Fibroblast of mammary gland (primary cell): ENCODE results near the gene CDC42BPB.
A peak's percentile ranks its signal among the peaks of the same experiment; 100 is the strongest.
"Not testable (repeated sequence)": the region's sequence is repeated elsewhere in the genome, so short reads cannot be mapped to it uniquely, and the experiment has no call there.

ENCODE experiments used
- DNase-seq: peaks from one replicate; pipeline ENCODE4 v3.0.0-alpha.2; 2010; ENCODE audit warnings: low read depth
- H3K4me3 ChIP-seq: 2 replicates; pipeline ENCODE4 v1.5.1; 2011; ENCODE audit warnings: low read depth, mild to moderate bottlenecking, low read length, moderate library complexity; ENCODE audit not compliant: control insufficient read depth
- TF ChIP-seq, protein P1 (sequence below): conservative IDR thresholded peaks from 2 replicates; pipeline ENCODE4 v1.5.1; 2011; ENCODE audit warnings: low read depth, low read length, inconsistent platforms; ENCODE audit not compliant: control insufficient read depth, insufficient read depth

The CDC42BPB gene

DNA sequence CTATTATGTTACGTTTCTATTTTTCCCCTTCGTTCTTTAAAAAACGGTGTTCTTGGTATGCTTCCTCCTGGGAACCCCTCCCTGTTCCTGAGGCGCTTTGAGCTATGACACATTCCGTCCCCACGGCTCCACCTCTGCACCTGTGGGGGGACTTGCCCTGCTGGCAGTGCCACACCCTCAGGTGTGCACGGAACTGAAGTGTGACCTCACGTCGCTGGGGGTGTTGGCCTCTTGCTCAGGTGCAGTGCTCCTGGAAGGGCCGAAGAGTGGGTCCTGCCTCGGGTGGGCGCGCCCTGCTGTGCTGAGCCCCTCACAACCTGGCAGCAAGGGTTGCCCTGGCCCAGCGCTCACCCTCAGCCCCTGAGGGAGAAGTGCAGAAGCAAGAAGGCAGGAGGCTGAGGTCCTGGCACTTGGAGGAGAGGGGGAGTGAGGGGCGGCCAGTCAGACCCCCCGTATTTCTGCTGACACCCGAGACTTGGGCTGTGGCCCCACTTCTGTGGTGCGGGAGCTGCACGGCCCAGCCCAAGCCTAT, 129.9 kb downstream of the CDC42BPB start:
- TF ChIP-seq, protein P1, sequence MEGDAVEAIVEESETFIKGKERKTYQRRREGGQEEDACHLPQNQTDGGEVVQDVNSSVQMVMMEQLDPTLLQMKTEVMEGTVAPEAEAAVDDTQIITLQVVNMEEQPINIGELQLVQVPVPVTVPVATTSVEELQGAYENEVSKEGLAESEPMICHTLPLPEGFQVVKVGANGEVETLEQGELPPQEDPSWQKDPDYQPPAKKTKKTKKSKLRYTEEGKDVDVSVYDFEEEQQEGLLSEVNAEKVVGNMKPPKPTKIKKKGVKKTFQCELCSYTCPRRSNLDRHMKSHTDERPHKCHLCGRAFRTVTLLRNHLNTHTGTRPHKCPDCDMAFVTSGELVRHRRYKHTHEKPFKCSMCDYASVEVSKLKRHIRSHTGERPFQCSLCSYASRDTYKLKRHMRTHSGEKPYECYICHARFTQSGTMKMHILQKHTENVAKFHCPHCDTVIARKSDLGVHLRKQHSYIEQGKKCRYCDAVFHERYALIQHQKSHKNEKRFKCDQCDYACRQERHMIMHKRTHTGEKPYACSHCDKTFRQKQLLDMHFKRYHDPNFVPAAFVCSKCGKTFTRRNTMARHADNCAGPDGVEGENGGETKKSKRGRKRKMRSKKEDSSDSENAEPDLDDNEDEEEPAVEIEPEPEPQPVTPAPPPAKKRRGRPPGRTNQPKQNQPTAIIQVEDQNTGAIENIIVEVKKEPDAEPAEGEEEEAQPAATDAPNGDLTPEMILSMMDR, result no peak
- H3K4me3 ChIP-seq, result no peak overlapping the region
- no peak for DNase-seq

DNA sequence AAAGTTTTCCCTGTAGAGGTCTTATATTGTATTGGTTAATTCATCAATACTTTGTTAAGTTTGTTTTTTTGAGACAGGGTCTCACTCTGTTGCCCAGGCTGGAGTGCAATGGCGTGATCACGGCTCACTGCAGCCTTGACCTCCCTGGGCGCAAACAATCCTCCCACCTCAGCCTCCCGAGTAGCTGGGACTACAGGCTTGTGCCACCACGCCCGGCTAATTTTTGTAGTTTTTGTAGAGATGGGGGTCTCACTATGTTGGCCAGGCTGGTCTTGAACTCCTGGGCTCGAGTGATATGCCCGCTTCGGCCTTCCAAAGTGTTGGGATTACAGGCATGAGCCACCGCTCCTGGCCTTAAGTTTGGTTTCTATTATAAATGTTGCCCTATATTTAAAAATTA, 130.5 kb downstream of the CDC42BPB start:
- H3K4me3 ChIP-seq, DNase-seq: not testable (repeated sequence)

DNA sequence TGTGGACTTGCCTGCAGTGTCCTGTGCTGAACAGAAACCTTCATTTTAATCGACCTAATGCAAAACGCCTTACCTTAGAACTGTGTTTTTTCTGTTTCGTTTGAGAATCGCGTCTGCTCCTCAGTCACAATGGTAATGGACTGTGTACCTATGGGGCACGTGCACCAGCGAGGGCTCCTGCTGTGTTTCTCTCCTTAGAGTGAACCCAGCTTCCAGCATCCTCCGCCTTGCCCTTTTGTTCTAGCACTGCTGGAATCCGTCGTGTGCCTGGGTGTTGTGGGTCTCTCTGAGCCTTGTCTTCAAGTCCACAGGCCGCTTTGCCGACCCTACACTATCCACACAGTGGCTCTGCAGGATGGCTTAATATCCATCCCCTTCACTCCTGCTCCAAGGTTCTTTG, 131.2 kb downstream of the CDC42BPB start:
- TF ChIP-seq, protein P1, result no peak
- DNase-seq, result no peak
- H3K4me3 ChIP-seq, result no peak overlapping the region

DNA sequence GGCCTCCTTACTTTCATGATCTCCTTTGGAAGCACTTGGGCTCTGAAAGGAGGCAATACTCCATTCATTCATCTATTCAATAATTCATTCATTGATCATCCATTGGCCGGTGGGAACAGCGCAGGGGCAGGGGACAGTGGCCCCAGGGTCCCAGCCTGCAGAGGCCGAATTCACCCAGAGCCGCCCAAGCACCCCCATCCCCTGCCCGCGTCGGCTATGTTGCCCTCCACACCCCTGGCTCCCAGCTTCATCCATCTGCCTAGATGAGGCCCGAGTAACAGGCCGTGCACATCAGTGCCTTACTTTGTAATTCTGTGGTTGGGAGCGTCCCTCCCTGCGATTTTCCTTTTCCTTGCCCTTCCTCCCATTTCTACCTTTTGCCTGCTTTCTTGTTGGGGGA, 131.7 kb downstream of the CDC42BPB start:
- TF ChIP-seq, protein P1, result no peak
- no peak for DNase-seq
- H3K4me3 ChIP-seq, result no peak overlapping the region

DNA sequence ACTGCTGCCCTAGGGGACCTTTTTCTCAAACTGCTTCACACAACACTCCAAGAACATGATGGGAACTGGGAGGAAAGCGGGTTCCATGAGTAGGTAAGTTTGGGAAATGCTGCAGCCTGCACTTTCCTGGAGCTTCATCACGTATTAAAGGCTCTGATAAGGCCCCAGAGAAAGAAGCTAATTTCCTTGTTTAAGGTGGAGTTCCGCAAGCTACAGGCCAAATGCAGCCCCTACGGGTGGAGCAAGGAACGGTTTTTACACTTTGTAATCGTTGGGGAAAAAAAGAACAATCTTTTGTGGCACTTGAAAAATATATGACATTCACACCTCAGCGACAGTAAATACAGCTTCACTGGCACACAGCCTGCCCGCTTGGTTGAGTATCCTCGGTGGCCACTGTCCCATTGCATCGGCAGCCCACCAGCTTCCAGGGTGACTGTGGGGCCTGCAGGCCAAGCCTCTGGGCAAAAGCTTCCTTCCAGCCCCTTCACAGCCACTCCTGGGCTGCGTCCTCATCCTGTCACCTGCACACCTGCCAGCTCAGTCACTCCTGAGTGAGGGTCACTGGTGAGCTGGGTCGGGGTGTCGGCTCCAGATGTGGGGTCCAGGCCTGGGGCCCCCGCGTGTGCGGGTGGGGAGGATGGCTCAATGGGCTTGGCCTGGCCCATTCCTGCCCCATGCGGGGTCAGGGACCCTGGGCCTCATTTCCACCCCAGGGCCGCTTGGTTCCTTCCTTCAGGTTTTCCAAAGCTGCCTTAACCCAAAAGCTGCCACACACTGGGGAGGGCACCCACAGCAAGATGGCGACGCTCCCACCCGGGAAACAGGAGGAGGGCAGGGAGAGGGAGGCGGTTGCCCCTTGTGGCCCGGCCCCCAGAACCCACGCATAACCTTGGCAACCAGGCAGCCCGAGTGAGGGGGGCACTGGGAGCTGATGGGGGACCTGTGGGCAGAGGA, 132.4 kb downstream of the CDC42BPB start:
- H3K4me3 ChIP-seq, result no peak overlapping the region
- no peak for DNase-seq
- TF ChIP-seq, protein P1, result peak; percentile 17

DNA sequence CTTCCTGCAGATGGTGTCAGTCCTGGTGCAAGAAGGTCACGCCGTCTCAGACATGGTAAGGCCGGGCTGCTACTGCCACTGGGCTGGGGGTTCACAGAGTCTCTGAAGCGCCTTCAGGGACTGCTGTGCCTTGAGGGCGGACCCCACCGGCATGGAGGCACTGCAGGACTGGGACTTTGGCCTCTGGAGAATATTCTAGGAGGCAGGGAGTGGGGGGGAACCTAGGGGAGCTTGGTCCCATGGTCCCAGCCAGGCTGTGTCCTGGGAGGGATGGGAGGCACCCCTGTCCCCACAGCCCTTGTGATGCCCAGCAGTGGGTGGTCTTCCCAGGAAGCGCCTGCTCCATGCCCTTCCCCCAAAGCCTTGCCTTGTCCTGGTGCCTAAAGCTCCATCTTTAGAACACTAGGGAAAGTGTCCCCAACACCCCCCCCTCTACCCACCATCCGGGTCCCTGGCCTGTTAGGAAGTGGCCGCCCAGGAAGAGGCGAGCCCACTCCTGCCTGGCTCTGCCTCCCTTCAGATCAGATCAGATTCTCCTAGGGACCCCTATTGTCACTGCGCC, 133.3 kb downstream of the CDC42BPB start:
- no peak overlapping the region for H3K4me3 ChIP-seq
- no peak for DNase-seq
- TF ChIP-seq, protein P1, result no peak

DNA sequence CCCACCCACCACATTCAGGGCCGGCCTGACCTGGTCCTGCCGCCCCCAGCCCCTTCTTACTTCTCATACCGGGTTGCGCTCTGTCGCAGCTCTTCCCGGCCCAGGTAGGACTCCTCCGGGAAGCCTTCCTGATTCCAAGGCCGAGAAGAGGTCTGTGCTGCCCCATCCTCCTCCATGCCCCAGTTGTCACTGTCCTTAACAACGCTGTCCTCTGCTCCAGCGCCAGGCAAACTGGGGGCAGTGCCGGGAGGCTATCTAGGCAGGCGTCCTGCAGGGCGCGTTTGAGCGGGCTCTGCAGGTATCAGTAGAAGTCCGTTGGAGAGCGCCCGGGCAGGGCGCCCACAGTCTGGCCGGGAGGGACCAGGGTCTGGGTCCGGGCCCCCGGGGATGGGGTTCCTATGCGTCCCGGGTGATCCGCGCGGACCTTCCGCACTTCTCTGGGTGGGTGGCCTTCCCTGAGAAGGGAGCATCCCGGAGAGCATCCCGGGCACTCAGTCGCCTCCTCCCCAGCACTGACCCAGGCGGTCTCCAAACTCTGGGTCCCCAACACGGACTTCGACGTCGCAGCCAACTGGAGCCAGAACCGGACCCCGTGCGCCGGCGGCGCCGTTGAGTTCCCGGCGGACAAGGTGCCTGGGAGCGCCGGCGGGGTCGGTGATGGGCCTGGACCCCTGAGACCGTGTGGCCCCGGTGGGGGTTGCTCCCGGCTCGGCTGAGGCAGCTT, 134.0 kb downstream of the CDC42BPB start:
- peak overlapping the region; percentile 13 for H3K4me3 ChIP-seq
- TF ChIP-seq, protein P1, result no peak
- no peak for DNase-seq
